GM21576 (cell line): ENCODE measurements around the gene HECTD4.

Experiments used
- ATAC-seq: cut with Tn5 transposase; IDR thresholded peaks from one replicate; pipeline ENCODE4 v1.9.1; 2021; ENCODE audit warnings: mild to moderate bottlenecking, moderate library complexity; ENCODE audit not compliant: unreplicated experiment

HECTD4 gene

DNA sequence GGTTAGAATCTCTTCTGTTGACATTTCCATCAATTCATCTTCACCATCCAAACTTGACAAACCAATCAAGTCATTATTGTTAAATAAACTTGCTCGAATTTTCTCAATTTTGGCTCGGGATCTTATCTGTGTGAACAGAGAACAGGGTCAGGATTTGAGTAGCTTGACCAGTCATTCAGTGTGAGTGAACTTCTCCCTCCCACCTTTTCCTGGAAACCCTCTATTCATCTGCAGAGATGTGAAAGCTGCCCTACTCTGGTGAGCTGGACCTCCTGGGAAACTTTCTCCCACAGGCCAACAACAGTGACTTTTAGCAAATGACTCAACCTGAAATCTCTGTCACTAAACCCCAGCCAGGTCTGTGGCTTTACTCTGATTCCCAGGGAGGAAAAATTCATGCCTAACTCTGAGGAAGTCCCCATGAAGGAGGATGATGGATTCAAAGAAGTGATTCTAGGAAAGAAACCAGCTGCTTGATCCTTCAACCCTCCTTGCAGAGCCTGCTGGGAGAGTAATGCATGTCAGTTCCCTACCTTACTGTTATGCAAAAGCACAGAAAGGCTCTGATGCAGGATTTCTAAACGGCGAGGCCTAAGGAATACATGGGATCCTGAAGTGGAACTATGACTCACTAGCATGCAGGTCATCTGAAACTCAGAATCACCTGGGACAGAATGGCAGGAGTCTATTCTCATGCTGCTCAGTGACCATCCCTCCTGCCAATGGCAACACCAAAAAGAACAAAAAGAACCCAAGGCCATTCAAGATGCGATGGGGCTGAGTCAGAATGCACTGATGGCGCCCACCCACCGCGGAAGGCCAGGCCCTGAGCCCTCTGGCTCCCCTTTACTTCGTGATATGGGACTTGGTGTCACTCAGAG, 198.8 kb downstream of the HECTD4 start:
- no peak for ATAC-seq

DNA sequence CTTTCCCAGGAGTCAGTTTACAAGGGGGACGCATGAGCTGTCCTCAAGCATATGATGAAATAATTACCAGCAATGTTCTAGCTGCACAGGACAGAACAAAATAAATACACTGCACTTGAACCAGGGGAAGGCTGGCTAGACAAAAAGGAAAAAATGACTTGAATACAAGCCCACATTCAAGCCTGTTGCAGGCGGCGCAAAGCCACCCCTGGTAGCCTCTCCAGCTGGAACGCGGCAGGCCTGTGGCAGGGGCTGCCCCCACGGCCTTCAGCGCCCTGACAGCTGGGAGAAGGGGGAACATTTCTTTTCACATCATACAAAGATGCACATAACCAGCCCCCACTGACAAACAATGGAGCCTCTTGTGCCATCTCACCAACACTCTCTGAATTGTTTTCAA, 199.7 kb downstream of the HECTD4 start:
- no peak for ATAC-seq

DNA sequence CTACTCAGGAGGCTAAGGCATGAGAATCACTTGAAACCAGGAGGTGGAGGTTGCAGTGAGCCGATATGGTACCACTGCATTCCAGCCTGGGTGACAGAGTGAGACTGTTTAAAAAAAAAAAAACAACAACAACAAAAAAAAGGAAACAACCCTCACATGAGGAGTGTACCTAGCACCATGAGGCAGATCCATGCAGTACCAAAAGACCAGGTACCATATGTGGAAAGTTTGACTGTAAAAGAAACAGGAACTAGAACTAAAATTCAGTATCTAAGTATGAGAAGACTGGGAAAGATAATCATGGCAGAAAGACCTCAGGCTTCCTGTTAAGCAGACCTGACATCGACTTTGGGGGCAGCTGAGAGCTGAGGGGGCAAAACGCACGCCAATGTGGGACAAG, 201.8 kb downstream of the HECTD4 start:
- no peak for ATAC-seq

DNA sequence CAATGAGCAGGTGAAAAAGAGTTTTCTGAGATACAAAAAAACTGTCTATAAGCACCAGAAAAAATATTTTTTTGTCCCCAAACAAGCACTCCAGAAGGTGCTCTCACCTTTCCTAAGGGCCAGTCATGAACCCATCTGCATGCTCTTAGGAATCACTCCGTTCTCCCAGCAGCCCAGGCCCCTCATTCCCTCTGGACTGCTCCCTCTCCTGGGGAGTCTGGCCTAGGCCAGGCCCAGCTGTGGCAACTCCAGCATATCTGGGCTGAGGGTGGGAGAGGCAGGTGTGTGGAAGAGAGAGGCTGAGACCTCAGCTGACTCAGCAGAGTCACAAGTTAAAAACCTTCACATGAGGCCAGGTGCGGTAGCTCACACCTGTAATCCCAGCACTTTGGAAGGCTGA, 202.3 kb downstream of the HECTD4 start:
- no peak for ATAC-seq

DNA sequence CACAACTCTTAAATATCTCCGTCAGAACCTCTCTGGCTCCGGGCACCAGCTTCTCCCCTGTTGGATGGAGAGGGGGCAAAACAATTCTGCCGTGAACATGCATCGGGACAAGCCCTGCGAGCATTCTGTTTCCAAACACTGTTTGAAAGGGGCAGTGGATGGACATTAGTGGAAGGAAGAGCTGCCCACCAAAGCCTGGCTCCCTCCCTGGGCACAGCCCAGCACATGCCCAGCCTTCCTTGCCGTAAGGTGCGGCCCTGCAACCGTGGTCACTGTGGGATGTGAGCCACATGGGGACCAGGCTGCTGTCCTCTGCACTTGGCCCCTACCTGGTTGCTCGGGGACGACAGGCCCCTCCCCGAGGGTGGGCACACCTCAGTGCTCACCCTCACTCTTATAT, 202.9 kb downstream of the HECTD4 start:
- no peak for ATAC-seq

DNA sequence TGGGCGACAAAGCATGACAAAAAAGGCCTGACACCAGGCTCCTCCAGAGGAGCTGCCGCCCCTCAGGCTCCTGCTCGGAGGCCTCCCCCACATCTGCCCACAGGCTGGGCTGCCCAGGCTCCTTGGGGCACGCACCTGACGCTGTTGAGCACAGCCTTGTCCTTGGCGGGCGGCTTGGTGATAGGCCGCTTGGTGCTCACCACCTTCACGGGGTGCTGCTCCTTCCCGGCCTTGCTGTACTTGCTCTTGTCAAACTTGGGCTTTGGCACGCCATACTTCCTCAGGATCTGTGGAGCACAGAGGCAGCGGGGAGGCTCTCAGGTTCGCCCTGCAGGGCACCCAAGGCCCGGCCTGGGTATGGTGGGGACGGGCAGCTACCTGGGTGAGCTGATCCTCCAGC, 203.4 kb downstream of the HECTD4 start:
- ATAC-seq, result no peak

DNA sequence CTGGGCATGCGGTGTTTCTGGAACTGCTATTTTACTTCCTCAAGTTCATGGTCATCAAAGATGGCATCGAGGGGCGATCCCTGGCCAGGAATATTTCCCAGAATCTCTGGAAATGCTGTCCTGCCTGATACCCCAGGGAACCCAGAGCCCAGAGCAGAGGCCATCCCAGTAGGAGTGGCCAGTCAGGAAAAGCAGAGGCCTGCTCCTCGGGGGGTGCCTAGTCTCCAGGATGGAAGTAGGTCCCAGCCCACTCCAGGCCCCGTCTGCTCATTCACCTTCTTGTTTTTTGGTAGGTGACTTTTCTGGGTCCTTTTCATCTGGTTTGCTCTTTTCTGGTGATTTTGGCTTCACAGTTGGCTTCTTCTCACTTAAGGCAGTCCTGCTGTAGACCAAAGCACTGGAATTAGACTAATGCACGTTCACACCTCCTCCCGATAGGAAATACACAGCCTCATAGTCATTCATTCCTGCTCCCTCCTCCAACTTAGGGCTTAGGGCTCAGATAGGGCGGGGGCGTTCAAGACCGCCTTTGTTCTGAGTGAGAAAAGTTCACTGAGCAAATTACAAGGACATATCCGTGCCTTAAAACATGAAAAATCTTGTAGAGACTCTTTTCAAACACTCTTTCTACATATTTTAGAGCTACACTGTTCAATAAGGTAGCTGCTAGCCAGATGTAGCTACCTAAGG, 205.8 kb downstream of the HECTD4 start:
- ATAC-seq, result no peak

DNA sequence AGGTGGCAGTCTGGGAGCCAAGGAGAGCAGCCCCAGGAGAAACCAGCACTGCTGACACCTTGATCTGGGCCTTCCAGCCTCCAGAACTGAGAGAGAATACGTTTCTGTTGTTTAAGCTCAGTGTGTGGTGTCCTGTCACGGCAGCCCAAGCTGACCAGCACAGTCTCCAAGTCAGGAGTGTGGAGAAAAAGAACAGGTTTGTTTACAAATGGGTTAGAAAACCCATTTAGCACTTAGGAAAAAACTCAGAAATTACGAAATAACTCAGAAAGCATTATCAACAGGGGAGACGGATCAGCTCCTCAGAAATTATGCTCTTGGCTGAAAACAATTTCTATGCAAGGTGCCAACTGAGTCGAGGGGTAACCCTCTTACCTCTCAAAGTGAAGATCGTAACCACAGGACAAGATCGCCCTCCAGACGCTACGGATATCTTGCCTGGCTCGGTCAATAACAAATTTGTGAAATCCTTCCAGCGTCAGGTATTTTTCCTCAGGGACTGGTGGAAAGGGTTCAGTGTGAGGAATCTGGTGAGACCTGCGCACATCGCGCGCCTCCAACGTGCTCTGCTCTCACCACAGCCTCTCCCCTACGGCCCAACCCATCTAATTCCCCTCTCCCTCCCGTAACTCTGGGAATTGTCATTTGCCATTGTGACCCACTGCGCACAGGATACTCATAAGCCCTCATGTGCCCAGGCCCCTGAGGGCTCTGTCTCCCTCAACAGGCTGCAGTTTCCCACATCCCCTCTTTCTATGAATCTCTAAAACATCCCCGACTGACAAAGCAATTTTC, 206.7 kb downstream of the HECTD4 start:
- ATAC-seq, result no peak

DNA sequence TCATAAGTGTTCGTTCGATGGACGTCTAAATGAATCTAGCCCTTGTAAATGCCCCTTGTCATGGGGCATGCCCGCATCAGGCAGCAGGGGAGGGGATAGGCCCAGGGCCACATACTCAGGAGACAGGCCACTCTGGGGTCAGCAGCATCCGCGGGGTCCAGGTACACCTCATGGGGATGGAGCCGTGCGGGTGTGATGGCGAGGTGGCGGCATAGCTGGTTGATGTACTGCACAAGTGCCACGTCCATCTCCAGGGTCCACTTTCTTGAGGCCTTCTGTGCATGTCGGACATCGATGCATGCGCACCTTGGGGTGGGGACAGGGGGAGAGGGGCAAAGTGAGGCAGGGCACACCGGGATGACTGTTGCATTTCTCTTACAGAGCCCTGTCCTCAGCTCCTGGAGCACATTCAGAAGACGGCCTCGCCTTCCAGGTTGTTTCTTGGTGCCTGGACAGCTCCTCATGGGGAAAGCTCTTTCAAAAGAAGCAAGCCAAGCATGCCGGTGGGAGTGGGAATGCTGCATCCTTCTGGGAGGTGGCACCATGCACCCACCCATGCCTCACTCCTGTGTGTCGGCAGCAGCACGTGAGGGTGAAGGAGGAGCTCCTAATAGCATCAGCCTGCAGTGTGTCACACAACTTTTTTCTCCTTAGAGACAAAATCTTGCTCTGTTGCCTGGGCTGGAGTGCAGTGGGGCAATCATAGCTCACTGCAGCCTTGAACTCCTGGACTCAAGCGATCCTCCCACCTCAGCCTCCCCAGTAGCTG, 209.5 kb downstream of the HECTD4 start:
- ATAC-seq, result no peak

DNA sequence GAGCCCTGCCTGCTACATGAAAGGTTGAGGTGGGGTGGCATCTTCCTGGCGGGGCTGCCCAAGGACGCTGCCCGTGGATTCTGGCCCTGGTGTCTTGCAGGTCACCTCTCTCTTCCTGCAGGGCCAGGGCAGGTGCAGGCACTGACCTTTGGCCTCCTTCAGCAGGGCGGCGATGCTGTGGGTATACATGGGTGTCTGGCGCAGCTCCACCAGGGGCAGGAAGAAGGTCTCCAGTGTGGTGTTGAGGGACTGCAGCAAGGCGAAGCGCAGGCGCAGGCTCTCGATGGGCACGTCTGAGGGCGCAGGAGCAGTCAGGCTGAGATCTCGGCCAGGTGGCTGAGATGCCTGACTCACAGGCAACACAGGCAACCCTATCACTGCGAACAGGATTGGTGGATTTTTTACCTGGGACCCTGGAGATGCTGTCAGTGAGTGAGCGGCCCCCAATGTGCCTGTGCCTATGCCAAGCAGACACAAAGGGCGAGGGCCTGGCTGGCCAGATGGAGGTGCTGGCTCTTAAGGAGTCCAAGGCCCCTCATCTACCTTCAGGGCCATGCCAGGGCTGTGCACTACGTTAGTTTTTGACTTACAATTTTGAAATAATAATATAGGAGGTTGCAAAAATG, 211.1 kb downstream of the HECTD4 start:
- ATAC-seq, result no peak

DNA sequence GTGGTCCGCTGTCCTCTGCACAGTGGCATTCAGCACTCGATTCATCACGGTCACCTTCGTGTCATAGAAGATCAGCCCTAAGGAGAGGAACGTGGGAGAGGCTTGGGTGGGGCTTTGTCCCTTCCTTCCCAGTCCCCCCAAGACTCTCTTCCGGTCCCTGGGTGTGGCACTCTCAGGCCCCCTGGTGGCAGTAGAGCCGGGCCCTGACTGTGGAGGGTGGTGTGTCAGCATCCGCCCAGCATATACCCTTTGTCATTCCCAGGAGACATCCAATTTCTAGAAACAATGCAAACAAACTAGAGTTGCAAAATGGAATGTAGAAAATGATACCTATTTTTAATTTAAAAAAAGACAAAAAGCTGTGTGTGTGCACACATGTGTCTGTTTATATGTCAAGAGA, 211.9 kb downstream of the HECTD4 start:
- no peak for ATAC-seq

DNA sequence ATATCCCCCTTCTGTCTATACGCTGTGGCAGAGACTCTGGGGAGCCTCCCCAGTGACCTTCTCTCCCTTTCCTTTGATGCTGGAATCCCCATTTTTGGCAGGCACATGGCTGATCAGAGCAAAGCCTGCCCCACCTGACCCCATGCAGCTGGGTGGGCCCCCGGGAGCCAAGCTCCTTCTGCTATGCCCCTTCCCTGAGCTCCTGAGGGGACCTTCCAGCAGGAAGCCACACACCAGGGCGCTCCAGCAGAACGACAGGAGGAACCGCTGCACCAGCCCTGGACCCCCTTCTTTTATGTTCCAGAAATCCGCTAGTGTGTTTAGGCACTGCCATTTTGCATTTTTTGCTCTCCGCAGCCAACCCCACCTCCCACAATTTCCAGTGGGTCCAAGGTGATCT, 212.3 kb downstream of the HECTD4 start:
- no peak for ATAC-seq

DNA sequence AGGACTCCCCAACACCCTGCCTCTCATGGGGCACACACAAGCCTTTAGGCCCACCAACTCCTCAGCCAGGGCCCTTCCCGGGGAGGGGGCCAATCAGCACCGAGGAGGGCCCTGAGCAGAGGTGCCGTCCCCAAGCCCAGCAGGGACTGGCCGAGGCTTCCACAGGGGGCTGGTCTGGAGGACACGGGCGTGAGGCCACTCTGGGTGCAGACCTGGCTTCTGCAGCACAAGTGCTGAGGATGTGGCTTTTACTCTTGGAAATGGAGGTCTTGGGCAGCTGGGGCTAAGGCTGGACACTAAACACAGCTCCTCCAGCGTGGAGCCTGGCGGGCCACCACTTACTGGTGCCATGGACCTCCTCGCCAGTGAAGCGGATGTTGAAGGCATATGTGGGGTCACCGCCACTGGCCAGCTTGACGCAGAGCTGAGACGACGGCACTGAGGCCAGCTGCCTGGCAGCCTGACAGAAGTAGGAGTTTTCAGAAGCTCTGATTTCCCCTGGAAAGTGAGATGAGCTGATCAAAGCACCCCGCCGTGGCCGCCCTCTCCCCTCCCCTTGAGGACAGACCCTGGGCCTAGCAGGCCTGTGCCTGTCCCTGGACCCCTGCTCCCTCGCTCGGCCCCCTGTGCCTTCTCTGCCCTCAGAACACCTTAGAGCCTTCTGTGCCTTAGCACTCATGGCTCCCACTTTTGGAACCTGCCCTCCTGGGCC, 212.9 kb downstream of the HECTD4 start:
- ATAC-seq, result no peak

DNA sequence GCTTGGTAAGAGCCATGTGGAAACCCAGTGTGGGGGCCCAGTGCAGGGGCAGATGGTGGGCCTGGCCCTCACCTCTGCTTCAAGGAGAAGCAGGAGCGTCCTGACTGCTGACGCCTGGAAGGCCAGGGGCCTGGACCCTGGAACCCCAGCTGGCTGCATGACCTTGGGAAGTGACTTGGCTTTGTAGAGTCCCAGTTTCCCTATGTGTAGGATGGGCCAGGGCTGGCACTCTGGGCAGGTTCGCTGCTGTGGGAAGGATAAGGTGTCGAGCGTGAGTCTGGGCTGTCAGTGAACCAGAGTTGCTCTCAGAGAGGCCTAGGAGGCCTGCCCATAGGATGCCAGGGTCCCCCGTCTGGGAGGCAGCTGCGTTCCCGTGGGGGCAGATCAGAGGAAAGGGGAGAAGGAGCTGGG, 213.7 kb downstream of the HECTD4 start:
- ATAC-seq, result no peak

DNA sequence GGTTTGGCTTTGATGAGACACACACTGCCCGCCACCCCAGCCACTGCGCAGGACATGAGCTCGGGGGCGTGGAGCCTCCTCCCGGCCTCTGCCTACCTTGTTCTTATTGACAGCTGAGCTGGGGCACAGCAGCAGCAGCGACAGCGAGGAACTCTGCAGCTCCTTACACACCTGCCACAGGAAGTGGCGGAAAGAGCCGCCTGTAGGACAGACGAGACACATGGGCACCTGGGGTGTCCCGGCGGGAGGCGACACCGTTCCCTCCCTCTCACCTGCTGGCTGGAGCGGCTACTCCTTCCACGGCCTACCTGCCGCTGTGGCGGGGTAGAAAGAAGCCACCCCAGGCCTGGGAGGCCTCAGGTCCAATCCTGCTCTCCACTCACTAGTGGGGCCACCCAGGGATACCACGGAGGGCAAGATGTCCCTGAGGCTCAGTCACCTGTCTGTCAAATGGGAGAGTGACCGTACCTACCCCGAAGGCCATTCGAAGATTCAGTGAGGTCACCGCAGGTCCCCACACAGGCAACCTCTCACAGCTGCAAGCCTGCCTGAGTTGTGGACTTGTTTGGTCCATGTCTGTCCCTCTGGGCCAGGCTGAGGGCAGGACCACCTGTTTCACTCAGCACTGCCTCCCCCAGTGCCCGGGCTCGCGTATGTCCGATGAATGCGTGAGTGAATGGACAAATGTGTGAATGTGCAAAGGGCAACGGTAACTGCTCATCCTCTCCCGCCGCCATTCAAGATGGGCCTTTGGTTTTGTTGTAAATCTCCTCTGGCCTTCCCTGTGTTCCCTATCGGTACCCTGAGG, 214.3 kb downstream of the HECTD4 start:
- no peak for ATAC-seq

DNA sequence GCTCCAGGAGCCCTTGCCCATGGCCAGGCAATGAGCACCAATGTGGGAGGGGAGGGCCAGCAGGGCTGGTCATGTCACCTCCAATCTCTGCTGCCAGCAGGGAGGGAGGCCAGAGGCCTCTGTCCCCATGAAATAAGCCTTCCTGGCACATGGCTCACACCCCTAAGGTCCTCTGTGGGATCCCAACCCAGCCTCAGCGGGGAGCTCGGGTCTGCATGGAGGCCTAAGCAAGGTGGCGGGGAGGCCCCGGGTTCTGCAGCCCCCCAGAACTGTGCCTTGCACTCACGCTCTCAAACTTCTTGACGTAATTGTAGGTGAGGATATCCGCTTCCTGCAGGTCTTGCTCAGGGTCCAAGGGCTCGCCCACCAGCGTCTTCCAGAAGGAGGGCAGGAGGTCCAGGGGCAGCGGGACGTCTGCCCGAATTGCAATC, 215.2 kb downstream of the HECTD4 start:
- no peak for ATAC-seq

DNA sequence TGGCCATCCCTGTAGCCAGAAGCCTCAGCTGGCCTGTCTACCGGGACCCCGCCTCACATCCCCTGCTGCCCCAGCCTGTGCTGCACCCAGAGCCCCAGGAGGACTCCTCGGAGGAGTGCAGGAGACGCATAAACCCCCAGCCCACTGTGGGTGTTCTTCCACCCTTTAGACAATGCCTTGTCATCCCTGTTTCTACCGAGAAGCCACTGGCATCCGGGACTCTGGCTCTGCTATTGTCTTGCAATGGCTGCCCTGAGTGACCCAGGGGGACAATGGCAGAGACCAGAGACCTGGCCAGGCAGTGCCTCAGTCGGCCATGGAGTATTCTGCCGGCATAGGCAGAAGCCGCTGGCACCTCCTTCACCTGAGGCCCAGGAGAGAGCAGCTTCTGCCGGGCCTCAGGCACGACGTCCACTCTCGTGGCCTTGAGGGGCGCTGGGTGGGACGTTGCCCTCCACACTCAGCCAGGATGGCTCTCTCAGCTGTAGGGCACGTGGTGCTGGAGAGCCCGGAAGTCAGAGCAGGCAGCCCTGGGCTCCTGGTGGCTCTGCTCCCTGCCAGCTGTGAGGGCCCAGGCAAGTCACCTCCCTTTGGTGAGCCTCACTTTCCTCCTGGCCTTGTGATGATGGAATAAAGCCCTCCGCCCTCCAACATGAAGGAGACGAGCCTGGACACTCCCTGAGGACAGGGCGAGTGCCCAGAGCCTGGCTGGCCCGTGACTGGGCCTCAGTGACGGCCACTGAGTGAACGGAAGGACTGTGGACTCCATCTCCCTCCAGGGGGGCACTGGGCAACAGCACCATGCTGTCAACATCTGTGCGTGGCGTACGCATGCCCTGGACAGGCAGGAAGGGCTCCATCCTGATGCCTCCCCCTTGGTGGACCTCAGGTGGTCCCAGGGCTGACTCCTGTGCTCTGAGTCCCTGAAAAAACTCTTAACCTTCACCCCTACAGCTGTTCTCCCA, 215.9 kb downstream of the HECTD4 start:
- ATAC-seq, result no peak

DNA sequence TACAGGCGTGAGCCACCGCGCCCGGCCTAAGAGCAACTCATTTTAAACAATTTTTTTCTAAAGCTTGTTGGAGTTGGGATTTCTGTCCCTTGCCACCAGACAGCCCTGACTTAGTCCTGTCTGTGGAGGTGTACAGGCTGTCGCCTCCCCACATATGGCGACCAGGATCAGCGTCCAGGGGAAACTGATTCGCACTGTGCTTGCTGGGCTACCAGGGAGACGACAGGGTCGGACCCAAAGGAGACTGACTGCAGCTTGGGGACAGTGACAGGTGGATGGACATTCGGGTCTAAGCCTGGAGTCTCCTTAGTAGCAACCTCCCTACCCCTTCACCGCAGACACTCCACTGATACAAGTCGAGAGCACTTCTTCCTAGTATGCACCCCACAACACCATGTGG, 216.6 kb downstream of the HECTD4 start:
- ATAC-seq, result no peak
